Measurements from ENCODE around the gene C1QTNF1.

Gene C1QTNF1

GRCh38 chr17:79081571-79082276 is 57.8 kb downstream of the C1QTNF1 start:
- no peak for DNase-seq (ENCODE audit: low spot score)

- peak; percentile 41 for DNase-seq (ENCODE audit: low spot score)
Observed at GRCh38 chr17:79082311-79083190, 58.6 kb downstream of the C1QTNF1 start.

- DNase-seq (ENCODE audit: low spot score): no peak
Observed at GRCh38 chr17:79083191-79083971, 59.4 kb downstream of the C1QTNF1 start.

GRCh38 chr17:79084291-79085153 is 60.6 kb downstream of the C1QTNF1 start:
- no peak for DNase-seq (ENCODE audit: low spot score)

- DNase-seq (ENCODE audit: low spot score): no peak
Observed at GRCh38 chr17:79085154-79085920, 61.4 kb downstream of the C1QTNF1 start.

GRCh38 chr17:79085921-79086551 is 62.1 kb downstream of the C1QTNF1 start:
- DNase-seq (ENCODE audit: low spot score): no peak

- DNase-seq (ENCODE audit: low spot score): no peak
Observed at GRCh38 chr17:79086609-79087427, 62.8 kb downstream of the C1QTNF1 start.

- peak; percentile 67 for DNase-seq (ENCODE audit: low spot score)
Observed at GRCh38 chr17:79087428-79088143, 63.6 kb downstream of the C1QTNF1 start.

GRCh38 chr17:79088247-79088996 is 64.5 kb downstream of the C1QTNF1 start:
- no peak for DNase-seq (ENCODE audit: low spot score)

- DNase-seq (ENCODE audit: low spot score): no peak
Observed at GRCh38 chr17:79088997-79089328, 65.0 kb downstream of the C1QTNF1 start.

- DNase-seq (ENCODE audit: low spot score): no peak
Observed at GRCh38 chr17:79089720-79090442, 65.9 kb downstream of the C1QTNF1 start.

- DNase-seq (ENCODE audit: low spot score): no peak
Observed at GRCh38 chr17:79090443-79091225, 66.7 kb downstream of the C1QTNF1 start.

GRCh38 chr17:79091226-79091670 is 67.3 kb downstream of the C1QTNF1 start:
- DNase-seq (ENCODE audit: low spot score): no peak

- no peak for DNase-seq (ENCODE audit: low spot score)
Observed at GRCh38 chr17:79092567-79092966, 68.6 kb downstream of the C1QTNF1 start.

- no peak for DNase-seq (ENCODE audit: low spot score)
Observed at GRCh38 chr17:79093270-79093669, 69.3 kb downstream of the C1QTNF1 start.

GRCh38 chr17:79094261-79094660 is 70.3 kb downstream of the C1QTNF1 start:
- no peak for DNase-seq (ENCODE audit: low spot score)
